H9 (cell line): ENCODE measurements around the gene NUP133. TPM values are rescaled to one million over a fixed set of nuclear protein-coding genes. Genes with fewer than 3 reads are reported as not detected.

ENCODE experiments used
- DNase-seq: peaks from one replicate; pipeline ENCODE4 v3.0.0-alpha.2; 2017
- H2AFZ ChIP-seq: one replicate; pipeline ENCODE4 v1.6.1; 2013; ENCODE audit warnings: mild to moderate bottlenecking, low read length, control low read depth, moderate library complexity
- H2AK5ac ChIP-seq: 2 replicates; pipeline ENCODE4 v1.6.1; 2013; ENCODE audit warnings: low read length, control low read depth, mixed read lengths; ENCODE audit not compliant: insufficient read length
- H2BK120ac ChIP-seq: one replicate; pipeline ENCODE4 v1.6.1; 2013; ENCODE audit warnings: low read depth, mild to moderate bottlenecking, low read length, control low read depth, inconsistent platforms; ENCODE audit not compliant: poor library complexity, severe bottlenecking
- H2BK12ac ChIP-seq: 2 replicates; pipeline ENCODE4 v1.6.1; 2013; ENCODE audit warnings: low read length, control low read depth, mixed read lengths, low read depth; ENCODE audit not compliant: insufficient read length
- H2BK15ac ChIP-seq: 2 replicates; pipeline ENCODE4 v1.6.1; 2013; ENCODE audit warnings: low read depth, low read length, control low read depth
- H2BK20ac ChIP-seq: one replicate; pipeline ENCODE4 v1.6.1; 2013; ENCODE audit warnings: low read depth, mild to moderate bottlenecking, low read length, control low read depth, inconsistent platforms; ENCODE audit not compliant: poor library complexity, severe bottlenecking
- H2BK5ac ChIP-seq: 2 replicates; pipeline ENCODE4 v1.6.1; 2013; ENCODE audit warnings: low read length, control low read depth, mixed read lengths; ENCODE audit not compliant: insufficient read length
- H3K14ac ChIP-seq: 2 replicates; pipeline ENCODE4 v1.6.1; 2013; ENCODE audit warnings: low read length, control low read depth; ENCODE audit not compliant: insufficient read depth
- H3K18ac ChIP-seq: 2 replicates; pipeline ENCODE4 v1.6.1; 2013; ENCODE audit warnings: low read depth, mild to moderate bottlenecking, mixed read lengths, low read length, control low read depth; ENCODE audit not compliant: insufficient read length
- H3K23ac ChIP-seq: 2 replicates; pipeline ENCODE4 v1.6.1; 2013; ENCODE audit warnings: low read length, control low read depth, mixed read lengths, low read depth; ENCODE audit not compliant: insufficient read length
- H3K23me2 ChIP-seq: 2 replicates; pipeline ENCODE4 v1.6.1; 2013; ENCODE audit warnings: low read depth, mild to moderate bottlenecking, mixed read lengths, low read length, control low read depth; ENCODE audit not compliant: insufficient read length, poor library complexity, severe bottlenecking
- H3K27ac ChIP-seq: 2 replicates; pipeline ENCODE4 v1.5.1; 2013; ENCODE audit warnings: low read length, control low read depth, mixed read lengths, low read depth; ENCODE audit not compliant: insufficient read length
- H3K27me3 ChIP-seq: 2 replicates; pipeline ENCODE4 v1.6.1; 2013; ENCODE audit warnings: low read length, control low read depth, inconsistent platforms; ENCODE audit not compliant: insufficient read depth
- H3K4ac ChIP-seq: 2 replicates; pipeline ENCODE4 v1.6.1; 2013; ENCODE audit warnings: low read depth, mild to moderate bottlenecking, control low read depth, inconsistent platforms, low read length, moderate library complexity
- H3K4me1 ChIP-seq: 2 replicates; pipeline ENCODE4 v1.6.1; 2013; ENCODE audit warnings: low read length, control low read depth, inconsistent platforms; ENCODE audit not compliant: insufficient read depth
- H3K4me2 ChIP-seq: 2 replicates; pipeline ENCODE4 v1.6.1; 2013; ENCODE audit warnings: low read length, control low read depth, mixed read lengths; ENCODE audit not compliant: insufficient read length, insufficient read depth
- H3K56ac ChIP-seq: 2 replicates; pipeline ENCODE4 v1.6.1; 2013; ENCODE audit warnings: low read depth, mild to moderate bottlenecking, mixed read lengths, low read length, control low read depth; ENCODE audit not compliant: insufficient read length
- H3K79me1 ChIP-seq: 2 replicates; pipeline ENCODE4 v1.6.1; 2013; ENCODE audit warnings: low read depth, mild to moderate bottlenecking, moderate library complexity, low read length, control low read depth, inconsistent platforms; ENCODE audit not compliant: insufficient read depth, poor library complexity, severe bottlenecking
- H3K79me2 ChIP-seq: 2 replicates; pipeline ENCODE4 v1.6.1; 2013; ENCODE audit warnings: low read length, control low read depth, inconsistent platforms; ENCODE audit not compliant: insufficient read depth
- H3K9ac ChIP-seq: 2 replicates; pipeline ENCODE4 v1.6.1; 2013; ENCODE audit warnings: low read length, control low read depth, mixed read lengths; ENCODE audit not compliant: insufficient read length; ENCODE audit errors: extremely low read depth
- H3K9me3 ChIP-seq: one replicate; pipeline ENCODE4 v1.6.1; 2013; ENCODE audit warnings: low read depth, low read length, inconsistent platforms; ENCODE audit not compliant: control insufficient read depth
- H3T11ph ChIP-seq: one replicate; pipeline ENCODE4 v1.6.1; 2013; ENCODE audit warnings: mild to moderate bottlenecking, low read length, control low read depth, inconsistent platforms
- H4K20me1 ChIP-seq: one replicate; pipeline ENCODE4 v1.6.1; 2013; ENCODE audit not compliant: control insufficient read depth, insufficient read length, insufficient read depth
- H4K5ac ChIP-seq: 2 replicates; pipeline ENCODE4 v1.6.1; 2013; ENCODE audit warnings: low read depth, mild to moderate bottlenecking, mixed read lengths, low read length, control low read depth; ENCODE audit not compliant: insufficient read length
- H4K8ac ChIP-seq: replicated peaks from 2 replicates; pipeline ENCODE4 v1.6.1; 2013; ENCODE audit warnings: low read length, control low read depth, mixed read lengths, low read depth; ENCODE audit not compliant: insufficient read length
- H4K91ac ChIP-seq: 2 replicates; pipeline ENCODE4 v1.6.1; 2013; ENCODE audit warnings: low read depth, mild to moderate bottlenecking, moderate library complexity, mixed read lengths, low read length, control low read depth; ENCODE audit not compliant: insufficient read length
- H3K27ac Mint-ChIP-seq, 3 experiments: 2 replicates in 2 of 3; 3 replicates in 1 of 3; pipeline ENCODE4 v1.8.0; 2020 to 2021; ENCODE audit warnings: mixed read lengths in 3 of 3, mild to moderate bottlenecking in 1 of 3, moderate library complexity in 1 of 3
- H3K27me3 Mint-ChIP-seq: 2 replicates; pipeline ENCODE4 v1.8.0; 2021; ENCODE audit warnings: low read depth, mild to moderate bottlenecking, moderate library complexity, mixed read lengths
- H3K36me3 Mint-ChIP-seq, 3 experiments: 2 replicates in 2 of 3; 3 replicates in 1 of 3; pipeline ENCODE4 v1.8.0; 2020 to 2021; ENCODE audit warnings: low read depth in 3 of 3, mixed read lengths in 3 of 3; ENCODE audit not compliant: insufficient read depth in 1 of 3
- H3K4me1 Mint-ChIP-seq, 2 experiments: 2 replicates each; pipeline ENCODE4 v1.8.0; 2020; ENCODE audit warnings: mixed read lengths in 2 of 2
- H3K4me3 Mint-ChIP-seq, 2 experiments: 2 replicates in 1 of 2; 3 replicates in 1 of 2; pipeline ENCODE4 v1.8.0; 2020 to 2021; ENCODE audit warnings: mild to moderate bottlenecking in 2 of 2, mixed read lengths in 2 of 2, moderate library complexity in 1 of 2
- H3K9me3 Mint-ChIP-seq, 2 experiments: 2 replicates in 1 of 2; 3 replicates in 1 of 2; pipeline ENCODE4 v1.8.0; 2020; ENCODE audit warnings: mild to moderate bottlenecking in 2 of 2, mixed read lengths in 2 of 2, moderate library complexity in 1 of 2
- CTCF ChIP-seq: fragments of 200-600 bp; sonication (generic); conservative IDR thresholded peaks from 3 replicates; pipeline ENCODE4 v1.8.0; 2021; ENCODE audit warnings: antibody characterized with exemption, mild to moderate bottlenecking
- WGBS: extraction: QIAGEN DNeasy Blood & Tissue Kit; methylation state at CpG from one replicate; pipeline ENCODE4 v1.1.7; 2013; ENCODE audit warnings: missing lambda C conversion rate, low lambda C conversion rate, mixed read lengths; ENCODE audit not compliant: insufficient read length; ENCODE audit errors: extremely low coverage; 5-methylcytosine and 5-hydroxymethylcytosine counted together
- total RNA-seq: library from RNA; stranded (reverse); gene quantifications from 2 replicates; pipeline ENCODE4 v1.2.1, GENCODE V29; 2021

Gene NUP133
- total RNA-seq, 1 experiment from 2014 or later: 71.3 TPM

DNA sequence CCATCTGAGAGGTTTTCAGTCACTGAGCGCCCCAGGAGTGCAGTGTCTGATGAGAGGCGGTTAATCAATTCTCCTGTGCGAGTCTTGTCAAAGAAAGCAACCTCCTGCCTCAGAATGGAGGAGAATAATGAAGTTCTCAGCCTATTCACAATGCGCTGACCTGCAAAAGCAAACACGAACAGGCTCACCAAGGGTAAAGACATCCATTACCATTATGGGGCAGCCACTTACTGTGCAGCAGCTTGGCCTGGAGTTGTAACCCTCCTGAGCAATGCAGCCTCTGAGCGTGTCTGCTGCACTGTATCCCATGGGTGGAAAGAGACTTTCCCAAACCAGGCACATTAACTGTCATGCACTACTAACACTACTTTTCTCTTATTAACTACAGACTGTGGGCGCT lies 39.4 kb upstream of the NUP133 start:
- H2AK5ac ChIP-seq: no peak overlapping the region
- H3K23me2 ChIP-seq: no peaks in the 10 kb centered on the region
- H3T11ph ChIP-seq: no peak overlapping the region
- no peaks in the 10 kb centered on the region for H3K27me3 ChIP-seq
- Mint-ChIP-seq H3K36me3 (peaks cover 9 to 37% (median 30%) of the 10 kb centered on the region in 3 experiments; a peak in 5 of 7 replicates), H3K4me3 (no peak overlapping the region), H3K27ac (no peak overlapping the region), H3K4me1 (peaks cover 2% of the 10 kb centered on the region in 2 experiments; a peak in 3 of 4 replicates), H3K9me3 (no peaks in the 10 kb centered on the region), H3K27me3 (no peaks in the 10 kb centered on the region)
- WGBS: no CpG with 5 or more reads among the region's 7 CpGs
- no peak overlapping the region for H2BK12ac ChIP-seq
- H3K79me2 ChIP-seq: no peaks in the 10 kb centered on the region
- H3K79me1 ChIP-seq: no peaks in the 10 kb centered on the region
- no peak overlapping the region for H3K9ac ChIP-seq
- H3K18ac ChIP-seq: no peak overlapping the region
- H3K9me3 ChIP-seq: no peaks in the 10 kb centered on the region
- no peak overlapping the region for H3K27ac ChIP-seq
- no peak overlapping the region for H4K91ac ChIP-seq
- H2BK5ac ChIP-seq: no peak overlapping the region
- DNase-seq: no peak
- no peak overlapping the region for H4K8ac ChIP-seq
- no peak overlapping the region for H3K4me2 ChIP-seq
- no peak overlapping the region for H3K23ac ChIP-seq
- no peak overlapping the region for H2AFZ ChIP-seq
- no peak for TF ChIP-seq CTCF
- no peak overlapping the region for H2BK15ac ChIP-seq
- H3K14ac ChIP-seq: no peak overlapping the region
- no peak overlapping the region for H3K56ac ChIP-seq
- no peak overlapping the region for H2BK20ac ChIP-seq
- no peaks in the 10 kb centered on the region for H4K20me1 ChIP-seq
- H3K4ac ChIP-seq: no peak overlapping the region
- H3K4me1 ChIP-seq: no peaks in the 10 kb centered on the region
- H4K5ac ChIP-seq: no peak overlapping the region
- H2BK120ac ChIP-seq: no peak overlapping the region
